CD4-positive, alpha-beta T cell treated with Interleukin-12 subunit alpha and Interleukin-12 subunit beta, for 1 hour (primary cell): Measurements from ENCODE around the gene MAPKAP1.

ENCODE experiments used
- DNase-seq: peaks from one replicate; pipeline ENCODE4 v3.0.0-alpha.2; 2020

The MAPKAP1 gene

GRCh38 chr9:125556046-125556721, 150.8 kb downstream of the MAPKAP1 start:
- no peak for DNase-seq

- no peak for DNase-seq
Measured at GRCh38 chr9:125554726-125555125, 152.3 kb downstream of the MAPKAP1 start.

GRCh38 chr9:125551781-125552180, 155.2 kb downstream of the MAPKAP1 start:
- no peak for DNase-seq

GRCh38 chr9:125549891-125550885, 156.8 kb downstream of the MAPKAP1 start:
- DNase-seq: no peak

GRCh38 chr9:125549465-125549871, 157.5 kb downstream of the MAPKAP1 start:
- DNase-seq: no peak

GRCh38 chr9:125549039-125549438, 158.0 kb downstream of the MAPKAP1 start:
- DNase-seq: no peak

GRCh38 chr9:125548141-125548540, 158.9 kb downstream of the MAPKAP1 start:
- DNase-seq: no peak

GRCh38 chr9:125547368-125547767, 159.6 kb downstream of the MAPKAP1 start:
- DNase-seq: no peak

GRCh38 chr9:125545845-125546244, 161.2 kb downstream of the MAPKAP1 start:
- DNase-seq: no peak

GRCh38 chr9:125544988-125545651, 161.9 kb downstream of the MAPKAP1 start:
- no peak for DNase-seq

GRCh38 chr9:125544484-125544883, 162.5 kb downstream of the MAPKAP1 start:
- DNase-seq: no peak

GRCh38 chr9:125541840-125542243, 165.2 kb downstream of the MAPKAP1 start:
- DNase-seq: no peak

GRCh38 chr9:125540497-125540896, 166.5 kb downstream of the MAPKAP1 start:
- no peak for DNase-seq

GRCh38 chr9:125538092-125538473, 168.9 kb downstream of the MAPKAP1 start:
- DNase-seq: no peak

- DNase-seq: no peak
Measured at GRCh38 chr9:125537442-125538091, 169.4 kb downstream of the MAPKAP1 start.

GRCh38 chr9:125536776-125537175, 170.2 kb downstream of the MAPKAP1 start:
- DNase-seq: no peak

GRCh38 chr9:125536167-125536772, 170.7 kb downstream of the MAPKAP1 start:
- DNase-seq: no peak

- no peak for DNase-seq
Measured at GRCh38 chr9:125534971-125535701, 171.9 kb downstream of the MAPKAP1 start.

GRCh38 chr9:125532812-125533594, 174.0 kb downstream of the MAPKAP1 start:
- DNase-seq: no peak

GRCh38 chr9:125532412-125532811, 174.6 kb downstream of the MAPKAP1 start:
- DNase-seq: no peak
